ENCODE measurements around the gene HIPK2. TPM values are rescaled to one million over a fixed set of nuclear protein-coding genes. Genes with fewer than 3 reads are reported as not detected.

The HIPK2 gene
- total RNA-seq, 1 donor from 2014 or later: 47.2 TPM

- peaks cover 2% of the 10 kb centered on the region for H3K4me1 Mint-ChIP-seq (ENCODE audit: unreplicated experiment)
These were observed 85.1 kb downstream of the HIPK2 start for GRCh38 chr7:139692723-139693122.

GRCh38 chr7:139691253-139691781 lies 86.5 kb downstream of the HIPK2 start:
- H3K36me3 Mint-ChIP-seq (ENCODE audit: low read depth, unreplicated experiment): peaks cover 8% of the 10 kb centered on the region
- peaks cover 2% of the 10 kb centered on the region for H3K4me1 Mint-ChIP-seq (ENCODE audit: unreplicated experiment)
- H3K4me3 Mint-ChIP-seq (ENCODE audit: unreplicated experiment): no peak overlapping the region
- H3K27ac Mint-ChIP-seq (ENCODE audit: unreplicated experiment): no peak overlapping the region
- H3K27me3 Mint-ChIP-seq (ENCODE audit: unreplicated experiment): peaks cover 5% of the 10 kb centered on the region
- H3K9me3 Mint-ChIP-seq (ENCODE audit: unreplicated experiment): no peaks in the 10 kb centered on the region
- TF ChIP-seq CTCF (IDR thresholded peaks at IDR 0.05; ENCODE audit: unreplicated experiment): no peak
- no peak for DNase-seq (ENCODE audit: low spot score)

More at GRCh38 chr7:139692723-139693122, 85.1 kb downstream of the HIPK2 start:
- H3K27me3 Mint-ChIP-seq (ENCODE audit: unreplicated experiment): peaks cover 5% of the 10 kb centered on the region
- no peak overlapping the region for H3K4me3 Mint-ChIP-seq (ENCODE audit: unreplicated experiment)
- H3K9me3 Mint-ChIP-seq (ENCODE audit: unreplicated experiment): no peaks in the 10 kb centered on the region
- H3K27ac Mint-ChIP-seq (ENCODE audit: unreplicated experiment): no peak overlapping the region
- no peak for DNase-seq (ENCODE audit: low spot score)
- no peak for TF ChIP-seq CTCF (IDR thresholded peaks at IDR 0.05; ENCODE audit: unreplicated experiment)
- peaks cover 8% of the 10 kb centered on the region for H3K36me3 Mint-ChIP-seq (ENCODE audit: low read depth, unreplicated experiment)

GRCh38 chr7:139687980-139688632 lies 89.7 kb downstream of the HIPK2 start:
- Mint-ChIP-seq H3K27me3 (ENCODE audit: unreplicated experiment) (peaks cover 1% of the 10 kb centered on the region), H3K9me3 (ENCODE audit: unreplicated experiment) (peaks cover 5% of the 10 kb centered on the region), H3K4me3 (ENCODE audit: unreplicated experiment) (no peak overlapping the region), H3K4me1 (ENCODE audit: unreplicated experiment) (peaks cover 2% of the 10 kb centered on the region), H3K36me3 (ENCODE audit: low read depth, unreplicated experiment) (peaks cover 6% of the 10 kb centered on the region), H3K27ac (ENCODE audit: unreplicated experiment) (no peak overlapping the region)
- DNase-seq (ENCODE audit: low spot score): no peak
- TF ChIP-seq CTCF (IDR thresholded peaks at IDR 0.05; ENCODE audit: unreplicated experiment): no peak

GRCh38 chr7:139687211-139687954 lies 90.4 kb downstream of the HIPK2 start:
- peaks cover 1% of the 10 kb centered on the region for H3K27me3 Mint-ChIP-seq (ENCODE audit: unreplicated experiment)
- no peak overlapping the region for H3K27ac Mint-ChIP-seq (ENCODE audit: unreplicated experiment)
- peaks cover 2% of the 10 kb centered on the region for H3K4me1 Mint-ChIP-seq (ENCODE audit: unreplicated experiment)
- H3K9me3 Mint-ChIP-seq (ENCODE audit: unreplicated experiment): peaks cover 5% of the 10 kb centered on the region
- no peak for DNase-seq (ENCODE audit: low spot score)
- no peak overlapping the region for H3K4me3 Mint-ChIP-seq (ENCODE audit: unreplicated experiment)
- TF ChIP-seq CTCF (IDR thresholded peaks at IDR 0.05; ENCODE audit: unreplicated experiment): no peak
- H3K36me3 Mint-ChIP-seq (ENCODE audit: low read depth, unreplicated experiment): peaks cover 6% of the 10 kb centered on the region

All from endothelial cell (in vitro differentiated cells).